ENCODE measurements around the gene HECTD4. TPM values are rescaled to one million over a fixed set of nuclear protein-coding genes. Genes with fewer than 3 reads are reported as not detected.
"Not testable (repeated sequence)": the region's sequence is repeated elsewhere in the genome, so short reads cannot be mapped to it uniquely, and the experiment has no call there.

HECTD4 gene
- total RNA-seq, 1 donor from 2014 or later: 22.7 TPM

DNA sequence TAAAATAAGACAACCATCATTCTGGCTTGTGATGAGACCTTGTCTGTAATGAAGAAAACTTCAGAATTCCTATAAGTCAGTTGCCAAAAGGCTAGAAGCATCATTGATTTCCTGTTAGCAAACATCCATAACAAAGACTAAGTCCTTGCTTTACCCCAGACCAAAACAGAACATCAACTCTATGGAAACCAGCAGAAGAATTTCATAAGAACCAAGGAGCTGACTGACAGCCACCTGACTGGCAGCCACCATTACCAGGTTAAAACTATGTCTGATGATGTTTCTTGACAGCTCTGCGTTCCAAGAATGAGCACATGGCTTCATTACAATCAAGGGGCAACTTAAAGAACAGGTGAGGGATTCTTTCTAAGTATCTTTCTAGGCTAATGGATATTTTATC lies 29.3 kb downstream of the HECTD4 start:
- H3K27me3 ChIP-seq (ENCODE audit: control insufficient read depth, insufficient read depth, low read length): no peaks in the 10 kb centered on the region
- TF ChIP-seq, protein P1, sequence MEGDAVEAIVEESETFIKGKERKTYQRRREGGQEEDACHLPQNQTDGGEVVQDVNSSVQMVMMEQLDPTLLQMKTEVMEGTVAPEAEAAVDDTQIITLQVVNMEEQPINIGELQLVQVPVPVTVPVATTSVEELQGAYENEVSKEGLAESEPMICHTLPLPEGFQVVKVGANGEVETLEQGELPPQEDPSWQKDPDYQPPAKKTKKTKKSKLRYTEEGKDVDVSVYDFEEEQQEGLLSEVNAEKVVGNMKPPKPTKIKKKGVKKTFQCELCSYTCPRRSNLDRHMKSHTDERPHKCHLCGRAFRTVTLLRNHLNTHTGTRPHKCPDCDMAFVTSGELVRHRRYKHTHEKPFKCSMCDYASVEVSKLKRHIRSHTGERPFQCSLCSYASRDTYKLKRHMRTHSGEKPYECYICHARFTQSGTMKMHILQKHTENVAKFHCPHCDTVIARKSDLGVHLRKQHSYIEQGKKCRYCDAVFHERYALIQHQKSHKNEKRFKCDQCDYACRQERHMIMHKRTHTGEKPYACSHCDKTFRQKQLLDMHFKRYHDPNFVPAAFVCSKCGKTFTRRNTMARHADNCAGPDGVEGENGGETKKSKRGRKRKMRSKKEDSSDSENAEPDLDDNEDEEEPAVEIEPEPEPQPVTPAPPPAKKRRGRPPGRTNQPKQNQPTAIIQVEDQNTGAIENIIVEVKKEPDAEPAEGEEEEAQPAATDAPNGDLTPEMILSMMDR (IDR thresholded peaks at IDR 0.05; ENCODE audit: insufficient read depth, low read length, poor library complexity, severe bottlenecking): no peak
- no peak overlapping the region for H3K4me3 ChIP-seq (ENCODE audit: low read depth, low read length)
- H3K36me3 ChIP-seq (ENCODE audit: control insufficient read depth, insufficient read depth, low read length): no peaks in the 10 kb centered on the region
- DNase-seq (ENCODE audit: low read depth): no peak

DNA sequence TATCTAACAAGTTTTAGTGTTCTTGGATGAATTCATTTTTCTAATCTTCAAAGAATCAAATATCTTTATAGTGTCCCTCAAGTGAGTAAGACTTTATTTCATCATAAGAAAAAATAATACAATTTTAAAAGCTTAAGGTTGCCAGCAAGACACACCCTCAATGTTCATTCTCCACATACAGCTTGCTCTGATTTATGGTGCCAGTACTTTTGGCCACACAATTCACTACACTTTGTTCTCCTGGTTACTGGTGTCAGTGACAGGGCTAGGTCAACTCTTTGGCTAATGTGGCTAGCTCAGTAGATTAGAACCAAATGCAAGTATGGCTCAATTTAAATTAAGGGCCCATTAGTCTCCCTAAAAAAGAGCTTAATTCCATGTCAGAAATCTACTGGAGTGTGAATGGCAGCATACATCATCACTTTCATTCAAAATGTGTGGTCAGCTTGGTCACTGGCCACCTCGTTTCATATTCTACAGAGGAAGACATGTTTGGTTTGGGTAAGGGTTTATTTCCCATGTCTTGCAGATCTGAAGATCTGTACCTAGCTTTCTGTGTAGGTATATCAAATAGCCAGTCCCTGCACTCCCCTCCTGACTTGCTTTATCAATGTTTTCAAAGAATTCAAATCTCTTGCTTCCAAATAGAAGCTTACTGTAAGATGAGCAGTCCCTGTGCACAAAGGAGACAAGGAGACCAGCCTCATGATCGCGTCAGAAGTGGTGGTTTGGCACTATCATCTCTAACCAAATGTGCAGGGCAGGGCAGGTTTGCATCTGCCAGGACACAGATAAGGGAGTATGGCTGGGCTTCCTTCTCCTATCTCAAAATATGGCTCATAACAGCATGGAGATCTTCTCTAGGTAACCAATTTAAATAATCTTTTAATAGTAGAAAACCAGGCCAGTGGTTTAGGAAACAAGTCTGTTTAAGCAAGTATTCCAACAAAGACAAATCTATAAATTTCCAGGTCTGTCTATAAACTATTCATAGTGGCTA lies 31.3 kb downstream of the HECTD4 start:
- TF ChIP-seq, protein P1 (IDR thresholded peaks at IDR 0.05; ENCODE audit: insufficient read depth, low read length, poor library complexity, severe bottlenecking): no peak
- no peaks in the 10 kb centered on the region for H3K27me3 ChIP-seq (ENCODE audit: control insufficient read depth, insufficient read depth, low read length)
- no peak for DNase-seq (ENCODE audit: low read depth)

DNA sequence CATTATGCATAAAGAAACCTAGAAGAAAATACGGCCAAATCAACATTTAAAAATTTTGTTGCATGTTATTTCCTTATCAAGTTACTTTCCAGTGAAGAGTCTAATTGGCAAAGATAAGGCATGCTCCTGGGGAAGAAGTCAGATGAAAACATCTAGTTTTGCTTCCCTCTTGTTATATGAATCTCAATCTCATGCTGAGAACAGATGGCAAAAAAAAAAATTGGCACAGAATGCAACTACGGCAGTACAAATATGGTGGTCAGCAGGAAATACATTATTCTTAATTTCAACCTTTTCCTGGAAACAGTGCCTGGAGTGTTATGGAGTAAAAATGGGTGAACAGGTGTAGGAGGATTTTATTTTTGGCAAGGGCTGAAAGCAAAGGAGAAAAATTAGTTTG lies 32.8 kb downstream of the HECTD4 start:
- no peaks in the 10 kb centered on the region for H3K36me3 ChIP-seq (ENCODE audit: control insufficient read depth, insufficient read depth, low read length)
- no peak overlapping the region for H3K4me3 ChIP-seq (ENCODE audit: low read depth, low read length)
- no peak for DNase-seq (ENCODE audit: low read depth)
- TF ChIP-seq, protein P1 (IDR thresholded peaks at IDR 0.05; ENCODE audit: insufficient read depth, low read length, poor library complexity, severe bottlenecking): no peak
- H3K27me3 ChIP-seq (ENCODE audit: control insufficient read depth, insufficient read depth, low read length): no peaks in the 10 kb centered on the region

More for the DNA sequence above, 31.3 kb downstream of the HECTD4 start:
- H3K4me3 ChIP-seq (ENCODE audit: low read depth, low read length): no peak overlapping the region
- H3K36me3 ChIP-seq (ENCODE audit: control insufficient read depth, insufficient read depth, low read length): no peaks in the 10 kb centered on the region

DNA sequence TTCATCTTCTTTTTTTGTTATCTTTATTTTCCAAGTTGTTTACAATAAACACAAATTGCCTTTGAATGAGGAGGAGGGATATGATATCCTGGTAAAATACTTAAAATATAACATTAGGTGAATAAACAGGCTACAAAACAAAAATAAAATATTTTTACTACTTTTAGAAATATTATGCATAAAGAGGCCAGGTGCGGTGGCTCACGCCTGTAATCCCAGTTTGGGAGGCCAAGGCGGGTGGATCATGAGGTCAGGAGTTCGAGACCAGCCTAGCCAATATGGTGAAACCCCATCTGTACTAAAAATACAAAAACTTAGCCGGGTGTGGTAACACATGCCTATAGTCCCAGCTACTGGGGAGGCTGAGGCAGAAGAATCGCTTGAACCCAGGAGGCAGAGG lies 33.3 kb downstream of the HECTD4 start:
- H3K27me3 ChIP-seq (ENCODE audit: control insufficient read depth, insufficient read depth, low read length); H3K36me3 ChIP-seq (ENCODE audit: control insufficient read depth, insufficient read depth, low read length): not testable (repeated sequence)

DNA sequence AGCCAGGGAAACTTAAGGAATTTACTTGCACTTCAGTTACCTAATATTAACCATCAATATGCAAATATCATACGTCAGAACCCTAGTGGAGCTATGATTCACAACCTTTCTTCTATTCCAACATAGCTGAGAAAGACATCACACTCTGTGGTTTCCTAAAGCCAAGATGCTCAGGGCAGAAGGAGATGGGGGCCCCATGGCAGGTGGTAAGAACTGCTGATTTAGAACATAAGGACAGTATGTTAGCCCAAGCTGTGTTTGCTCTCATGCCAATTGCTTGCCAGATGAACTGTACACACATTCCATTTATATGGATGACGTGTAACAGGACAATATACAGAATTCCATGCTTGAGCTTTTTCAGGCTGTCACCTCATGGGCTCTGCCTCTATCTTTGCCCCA lies 34.6 kb downstream of the HECTD4 start:
- Histone ChIP-seq H3K4me3 (ENCODE audit: low read depth, low read length) (no peak overlapping the region), H3K27me3 (ENCODE audit: control insufficient read depth, insufficient read depth, low read length) (no peaks in the 10 kb centered on the region), H3K36me3 (ENCODE audit: control insufficient read depth, insufficient read depth, low read length) (no peaks in the 10 kb centered on the region)
- DNase-seq (ENCODE audit: low read depth): peak; percentile 23
- TF ChIP-seq, protein P1 (IDR thresholded peaks at IDR 0.05; ENCODE audit: insufficient read depth, low read length, poor library complexity, severe bottlenecking): no peak

More for the DNA sequence above, 33.3 kb downstream of the HECTD4 start:
- not testable (repeated sequence) for DNase-seq (ENCODE audit: low read depth); H3K4me3 ChIP-seq (ENCODE audit: low read depth, low read length)

DNA sequence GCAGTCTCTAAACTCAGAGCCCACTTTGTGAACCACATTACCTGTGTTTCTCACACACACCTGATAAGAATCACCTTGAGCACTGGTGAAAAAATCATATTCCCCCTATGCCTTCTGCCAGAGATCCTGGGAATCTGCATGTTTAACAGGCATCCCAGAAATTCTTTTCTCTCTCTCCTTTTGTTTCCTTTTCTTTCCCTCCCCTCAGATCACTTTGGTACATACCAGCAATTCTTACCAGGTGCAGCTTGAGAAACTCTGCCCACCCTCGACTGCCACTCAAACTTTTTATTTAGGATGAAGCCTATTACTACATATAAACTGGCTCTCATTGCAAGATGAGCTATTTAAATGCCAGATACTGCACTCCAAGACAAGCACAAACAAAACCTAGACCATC lies 36.0 kb downstream of the HECTD4 start:
- H3K4me3 ChIP-seq (ENCODE audit: low read depth, low read length): no peak overlapping the region
- TF ChIP-seq, protein P1 (IDR thresholded peaks at IDR 0.05; ENCODE audit: insufficient read depth, low read length, poor library complexity, severe bottlenecking): no peak
- no peaks in the 10 kb centered on the region for H3K27me3 ChIP-seq (ENCODE audit: control insufficient read depth, insufficient read depth, low read length)
- H3K36me3 ChIP-seq (ENCODE audit: control insufficient read depth, insufficient read depth, low read length): no peaks in the 10 kb centered on the region
- no peak for DNase-seq (ENCODE audit: low read depth)
